Activated naive CD4-positive, alpha-beta T cell treated with anti-CD3 and anti-CD28 coated beads, Interleukin-2, amount 50 U/mL, for 72 hours (primary cell): ENCODE results near the gene C11orf71. TPM values are rescaled to one million over a fixed set of nuclear protein-coding genes. Genes with fewer than 3 reads are reported as not detected.
A peak's percentile ranks its signal among the peaks of the same experiment; 100 is the strongest.

Source experiments
- ATAC-seq, 2 donors: fragments of 150-1000 bp; cut with Tn5 transposase; 2 replicates each; pipeline ENCODE4 v1.10.0; 2021; ENCODE audit warnings: mild to moderate bottlenecking in 2 of 2, moderate library complexity in 2 of 2
- DNase-seq, 2 donors: peaks; one replicate each; pipeline ENCODE4 v3.0.0; 2021 to 2022; ENCODE audit warnings: low spot score in 2 of 2
- H3K27ac Mint-ChIP-seq, 2 donors: one replicate each; pipeline ENCODE4 v1.8.0; 2022; ENCODE audit warnings: mild to moderate bottlenecking in 2 of 2, mixed read lengths in 2 of 2
- H3K36me3 Mint-ChIP-seq, 2 donors: one replicate each; pipeline ENCODE4 v1.8.0; 2022; ENCODE audit warnings: mixed read lengths in 2 of 2
- H3K9me3 Mint-ChIP-seq, 2 donors: one replicate each; pipeline ENCODE4 v1.8.0; 2022; ENCODE audit warnings: mixed read lengths in 2 of 2
- total RNA-seq, 2 donors: library from RNA; stranded (reverse); gene quantifications; one replicate each; pipeline ENCODE4 v1.2.3, GENCODE V29; 2022

Gene C11orf71
- total RNA-seq, 2 donors from 2014 or later = 2.8 to 8.0 TPM

DNA sequence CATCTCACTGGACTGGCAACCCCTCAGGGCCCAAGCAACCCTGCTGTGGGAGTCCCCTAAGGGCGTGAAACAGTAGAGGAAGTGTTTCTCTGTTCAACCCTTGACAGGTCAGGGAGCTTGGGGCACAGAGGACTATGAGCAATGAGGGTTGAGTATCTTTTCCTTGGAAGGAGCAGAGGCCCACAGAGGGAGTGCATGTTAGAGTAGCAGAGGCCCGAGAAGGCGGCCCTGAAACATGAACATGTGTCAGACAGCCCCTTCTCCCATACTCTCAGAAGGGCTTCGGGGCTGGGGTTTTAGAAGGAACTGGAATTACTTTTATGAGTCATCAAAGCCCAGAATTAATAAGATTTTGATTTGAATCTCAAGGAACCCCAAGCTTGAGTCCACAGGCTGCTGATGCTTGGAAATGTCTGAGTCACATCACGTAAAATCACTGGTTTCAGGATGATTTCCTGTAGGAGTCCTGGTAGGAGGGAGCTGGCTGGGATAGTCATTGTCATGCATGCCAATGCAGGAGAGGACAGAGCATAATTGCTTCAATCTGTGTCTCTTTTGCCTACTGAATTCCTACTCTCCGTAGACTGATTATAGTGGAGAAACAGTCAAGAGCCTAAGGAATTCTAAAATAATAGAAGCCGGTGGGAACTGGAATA, 22.6 kb downstream of the C11orf71 start:
- no peak overlapping the region for H3K27ac Mint-ChIP-seq
- H3K36me3 Mint-ChIP-seq = no peaks in the 10 kb centered on the region
- H3K9me3 Mint-ChIP-seq = peaks cover 0 to under 1% of the 10 kb centered on the region in 2 donors
- DNase-seq (no peak), ATAC-seq (peak in 1 of 2 donors; percentile 51)

DNA sequence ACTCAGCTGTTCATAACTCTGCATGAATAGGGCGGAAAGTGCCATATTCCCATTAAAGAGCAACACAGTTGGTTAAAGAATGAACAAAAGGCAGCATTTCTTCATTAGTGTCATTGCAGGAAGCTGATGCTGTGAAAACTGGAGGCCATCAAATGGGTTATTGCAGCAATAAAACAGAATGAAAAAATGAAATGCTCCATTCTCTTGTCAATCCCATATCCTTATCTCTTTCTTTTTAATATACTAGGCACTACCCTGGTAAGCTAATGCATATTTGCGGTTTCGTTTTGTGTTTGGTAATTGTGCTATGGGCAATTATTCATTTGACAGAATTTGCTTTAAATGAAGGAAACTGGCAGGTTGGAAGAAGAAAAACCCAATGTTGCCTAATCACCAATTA, 25.3 kb downstream of the C11orf71 start:
- Mint-ChIP-seq H3K36me3 (no peaks in the 10 kb centered on the region), H3K27ac (no peak overlapping the region), H3K9me3 (no peaks in the 10 kb centered on the region)
- DNase-seq (no peak), ATAC-seq (no peak)

DNA sequence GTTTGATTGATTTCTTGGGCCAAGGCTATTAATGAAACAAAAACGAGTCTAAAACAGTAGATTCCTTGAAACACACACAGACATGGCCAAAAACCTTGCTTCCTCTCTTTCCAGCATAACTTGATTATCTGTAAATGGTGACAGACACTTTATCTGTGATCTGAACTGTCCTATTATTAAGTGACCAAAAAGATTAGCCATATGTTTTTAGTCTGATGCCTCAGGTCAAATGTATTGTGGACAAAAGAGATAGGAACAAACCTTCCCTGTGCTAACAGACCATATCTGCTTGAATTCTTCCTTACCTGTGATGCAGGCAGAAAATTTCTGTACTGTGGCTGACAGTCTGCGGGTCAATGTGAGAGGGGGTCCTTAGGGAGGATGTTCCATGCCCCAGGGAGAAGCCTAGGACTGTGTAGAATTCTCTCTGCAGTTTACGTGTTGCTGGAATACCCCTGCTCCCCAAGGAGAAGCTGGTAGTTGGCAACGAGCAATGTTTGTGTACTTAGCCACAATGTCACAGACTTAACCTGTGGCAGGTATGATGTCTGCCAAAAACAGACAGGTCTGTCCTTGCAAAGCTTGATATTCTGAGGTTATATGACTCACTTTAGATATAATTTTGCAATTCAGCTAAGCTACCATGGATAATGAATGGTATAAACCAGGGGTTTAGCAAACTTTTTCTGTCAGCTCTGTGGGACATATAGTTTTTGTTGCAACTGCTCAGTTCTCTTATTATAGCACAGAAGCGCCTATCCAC, 31.2 kb downstream of the C11orf71 start:
- ATAC-seq (no peak), DNase-seq (no peak)
- H3K36me3 Mint-ChIP-seq = no peaks in the 10 kb centered on the region
- no peaks in the 10 kb centered on the region for H3K9me3 Mint-ChIP-seq
- no peak overlapping the region for H3K27ac Mint-ChIP-seq

- no peak overlapping the region for H3K27ac Mint-ChIP-seq
- no peaks in the 10 kb centered on the region for H3K9me3 Mint-ChIP-seq
- no peak for ATAC-seq
- no peak for DNase-seq
- H3K36me3 Mint-ChIP-seq = no peaks in the 10 kb centered on the region
These were observed 32.9 kb downstream of the C11orf71 start for GRCh38 chr11:114367244-114367957.

- DNase-seq = no peak
- Mint-ChIP-seq H3K36me3 (no peaks in the 10 kb centered on the region), H3K27ac (no peak overlapping the region), H3K9me3 (no peaks in the 10 kb centered on the region)
- no peak for ATAC-seq
These were observed 33.7 kb downstream of the C11orf71 start for GRCh38 chr11:114366331-114367243.

DNA sequence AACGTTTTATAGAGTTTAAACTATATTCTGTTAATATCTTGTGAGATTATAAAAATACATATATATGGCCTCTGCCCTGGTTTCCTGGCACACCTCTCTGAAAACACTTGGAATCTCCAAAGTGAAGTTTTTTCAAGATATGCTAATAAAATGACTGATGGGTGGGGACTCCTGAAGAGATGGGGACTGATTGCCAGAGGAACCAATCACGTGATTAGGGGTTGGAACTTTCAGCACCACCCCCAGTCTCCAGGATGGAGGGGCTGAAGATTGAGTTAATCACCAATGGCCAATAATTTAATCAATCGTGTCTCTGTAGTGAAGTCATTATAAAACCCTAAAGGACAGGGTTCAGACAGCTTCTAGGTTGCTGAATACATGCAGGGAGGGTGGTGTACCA, 37.4 kb downstream of the C11orf71 start:
- H3K36me3 Mint-ChIP-seq = no peaks in the 10 kb centered on the region
- no peaks in the 10 kb centered on the region for H3K9me3 Mint-ChIP-seq
- ATAC-seq = no peak
- no peak overlapping the region for H3K27ac Mint-ChIP-seq
- DNase-seq = no peak

DNA sequence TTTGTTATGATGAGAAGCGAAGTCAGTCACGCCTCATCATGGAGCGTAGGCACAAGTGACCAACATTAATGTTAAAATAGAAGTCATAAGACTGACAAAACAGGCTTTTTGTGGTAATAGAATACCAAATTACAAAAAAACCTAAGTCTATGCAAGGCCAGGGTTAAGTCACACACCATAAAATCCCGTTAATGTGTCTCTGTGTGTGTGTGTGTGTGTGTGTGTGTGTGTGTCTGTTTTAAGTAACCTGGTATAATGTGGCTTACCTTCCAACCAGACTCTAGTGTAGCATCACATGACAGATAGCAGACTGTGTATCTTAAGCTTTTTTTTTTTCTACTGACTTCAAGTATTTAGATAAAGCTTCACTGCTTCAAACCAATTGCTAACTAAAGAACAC, 38.0 kb downstream of the C11orf71 start:
- ATAC-seq = no peak
- Mint-ChIP-seq H3K27ac (no peak overlapping the region), H3K36me3 (no peaks in the 10 kb centered on the region)

GRCh38 chr11:114359342-114359741, 41.0 kb downstream of the C11orf71 start:
- no peaks in the 10 kb centered on the region for H3K9me3 Mint-ChIP-seq
- DNase-seq (no peak), ATAC-seq (no peak)
- no peaks in the 10 kb centered on the region for H3K36me3 Mint-ChIP-seq
- no peak overlapping the region for H3K27ac Mint-ChIP-seq

More for the DNA sequence above, 38.0 kb downstream of the C11orf71 start:
- H3K9me3 Mint-ChIP-seq = no peaks in the 10 kb centered on the region
- no peak for DNase-seq

GRCh38 chr11:114358716-114359115, 41.6 kb downstream of the C11orf71 start:
- no peaks in the 10 kb centered on the region for H3K9me3 Mint-ChIP-seq
- no peaks in the 10 kb centered on the region for H3K36me3 Mint-ChIP-seq
- no peak overlapping the region for H3K27ac Mint-ChIP-seq
- ATAC-seq (no peak), DNase-seq (no peak)

GRCh38 chr11:114354076-114354475, 46.2 kb downstream of the C11orf71 start:
- no peak overlapping the region for H3K27ac Mint-ChIP-seq
- no peak for ATAC-seq

DNA sequence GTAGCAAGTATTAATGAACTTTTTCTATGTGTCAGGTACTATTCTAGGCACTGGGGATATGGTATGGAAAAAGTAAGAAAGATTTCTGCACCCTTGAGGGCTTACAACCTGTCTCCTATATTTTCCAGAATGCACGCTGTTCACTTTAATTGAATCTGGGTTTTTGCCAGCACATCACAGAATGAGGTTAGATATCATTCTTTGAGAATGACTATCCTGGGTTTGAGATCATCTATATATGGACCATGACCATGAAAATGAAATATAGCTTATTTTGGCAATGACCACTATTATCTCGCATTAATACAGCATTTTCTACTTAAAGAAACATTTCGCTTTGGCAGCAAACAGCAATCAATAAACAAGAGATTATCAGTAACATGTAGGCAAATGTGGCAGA, 46.9 kb downstream of the C11orf71 start:
- ATAC-seq (no peak), DNase-seq (no peak)
- H3K36me3 Mint-ChIP-seq = no peaks in the 10 kb centered on the region
- H3K9me3 Mint-ChIP-seq = no peaks in the 10 kb centered on the region
- no peak overlapping the region for H3K27ac Mint-ChIP-seq

More at GRCh38 chr11:114354076-114354475, 46.2 kb downstream of the C11orf71 start:
- no peak for DNase-seq
- no peaks in the 10 kb centered on the region for H3K9me3 Mint-ChIP-seq
- H3K36me3 Mint-ChIP-seq = no peaks in the 10 kb centered on the region

DNA sequence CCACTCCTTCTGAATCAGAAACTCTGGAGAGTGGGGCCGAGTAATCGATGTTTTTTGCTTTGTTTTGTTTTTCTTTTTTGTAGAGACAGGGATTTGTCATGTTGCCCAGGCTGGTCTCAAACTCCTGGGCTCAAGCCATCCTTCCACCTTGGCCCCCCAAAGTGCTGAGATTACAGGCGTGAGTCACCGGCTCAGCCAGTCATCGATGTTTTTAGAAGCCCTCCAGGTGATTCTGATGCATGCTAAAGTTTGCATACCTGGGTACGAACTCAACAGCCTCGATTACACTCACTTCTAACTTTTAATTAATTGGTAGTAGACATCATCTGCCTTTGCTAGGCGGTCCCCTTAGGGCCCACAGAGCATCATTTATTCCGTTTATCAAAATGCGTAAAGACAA, 50.3 kb downstream of the C11orf71 start:
- ATAC-seq = no peak
- H3K36me3 Mint-ChIP-seq = peaks cover 0 to 6% of the 10 kb centered on the region in 2 donors
- H3K27ac Mint-ChIP-seq = no peak overlapping the region
- no peaks in the 10 kb centered on the region for H3K9me3 Mint-ChIP-seq
- DNase-seq = no peak

Other genes with a start within 250 kb of the C11orf71 start
- gene NNMT, start 104.1 kb downstream of the C11orf71 start, total RNA-seq = not detected
- 10 to 100 TPM; 49.2 to 67.1 TPM for gene RBM7, start 155 bp upstream of the C11orf71 start, total RNA-seq
- 10 to 100 TPM; 63.4 to 84.8 TPM for gene REXO2, start 39.0 kb upstream of the C11orf71 start, total RNA-seq
- not detected for gene NXPE1, start 159.4 kb upstream of the C11orf71 start, total RNA-seq
- gene NXPE4, start 195.3 kb upstream of the C11orf71 start, total RNA-seq = not detected